ENCODE results near the gene UNC79.

DNA sequence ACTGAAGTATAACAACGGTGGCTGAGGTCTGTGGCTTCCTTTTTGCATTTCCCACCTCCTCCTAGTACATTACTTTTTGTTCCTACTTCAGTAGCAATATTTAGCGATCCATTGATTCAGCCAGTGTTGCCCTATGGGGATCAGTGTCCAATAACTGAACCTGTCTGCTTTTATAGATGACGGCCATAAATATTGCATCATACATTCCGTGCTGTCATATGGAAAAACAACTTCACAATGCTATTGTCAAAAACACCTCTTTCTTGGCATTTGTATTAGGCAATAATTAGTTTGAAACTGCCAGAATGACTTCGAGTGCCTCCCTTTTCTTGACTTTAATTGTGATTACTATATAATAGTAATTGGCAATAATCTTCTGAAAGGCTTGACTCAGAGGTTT, 208.1 kb downstream of the UNC79 start:
- TF ChIP-seq, protein P1, sequence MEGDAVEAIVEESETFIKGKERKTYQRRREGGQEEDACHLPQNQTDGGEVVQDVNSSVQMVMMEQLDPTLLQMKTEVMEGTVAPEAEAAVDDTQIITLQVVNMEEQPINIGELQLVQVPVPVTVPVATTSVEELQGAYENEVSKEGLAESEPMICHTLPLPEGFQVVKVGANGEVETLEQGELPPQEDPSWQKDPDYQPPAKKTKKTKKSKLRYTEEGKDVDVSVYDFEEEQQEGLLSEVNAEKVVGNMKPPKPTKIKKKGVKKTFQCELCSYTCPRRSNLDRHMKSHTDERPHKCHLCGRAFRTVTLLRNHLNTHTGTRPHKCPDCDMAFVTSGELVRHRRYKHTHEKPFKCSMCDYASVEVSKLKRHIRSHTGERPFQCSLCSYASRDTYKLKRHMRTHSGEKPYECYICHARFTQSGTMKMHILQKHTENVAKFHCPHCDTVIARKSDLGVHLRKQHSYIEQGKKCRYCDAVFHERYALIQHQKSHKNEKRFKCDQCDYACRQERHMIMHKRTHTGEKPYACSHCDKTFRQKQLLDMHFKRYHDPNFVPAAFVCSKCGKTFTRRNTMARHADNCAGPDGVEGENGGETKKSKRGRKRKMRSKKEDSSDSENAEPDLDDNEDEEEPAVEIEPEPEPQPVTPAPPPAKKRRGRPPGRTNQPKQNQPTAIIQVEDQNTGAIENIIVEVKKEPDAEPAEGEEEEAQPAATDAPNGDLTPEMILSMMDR (IDR thresholded peaks at IDR 0.05): no peak
- no peak for TF ChIP-seq POLR2A (IDR thresholded peaks at IDR 0.05; ENCODE audit: low read depth)
- TF ChIP-seq EP300 (IDR thresholded peaks at IDR 0.05): no peak

Data from esophagus muscularis mucosa (tissue), 4 donors.